GM12865 (cell line): ENCODE measurements around the gene SDK2.

Source experiments
- DNase-seq: peaks from one replicate; pipeline ENCODE4 v3.0.0; 2010; ENCODE audit warnings: low read depth
- H3K4me3 ChIP-seq: 2 replicates; pipeline ENCODE4 v1.5.1; 2011; ENCODE audit warnings: mild to moderate bottlenecking, low read depth, low read length, control low read depth
- TF ChIP-seq, protein P1 (sequence below): IDR thresholded peaks from 2 replicates; pipeline ENCODE4 v1.5.1; 2011; ENCODE audit warnings: low read length, control low read depth, low read depth, inconsistent platforms; ENCODE audit not compliant: insufficient read depth; ENCODE audit errors: missing control alignments

Gene SDK2

DNA sequence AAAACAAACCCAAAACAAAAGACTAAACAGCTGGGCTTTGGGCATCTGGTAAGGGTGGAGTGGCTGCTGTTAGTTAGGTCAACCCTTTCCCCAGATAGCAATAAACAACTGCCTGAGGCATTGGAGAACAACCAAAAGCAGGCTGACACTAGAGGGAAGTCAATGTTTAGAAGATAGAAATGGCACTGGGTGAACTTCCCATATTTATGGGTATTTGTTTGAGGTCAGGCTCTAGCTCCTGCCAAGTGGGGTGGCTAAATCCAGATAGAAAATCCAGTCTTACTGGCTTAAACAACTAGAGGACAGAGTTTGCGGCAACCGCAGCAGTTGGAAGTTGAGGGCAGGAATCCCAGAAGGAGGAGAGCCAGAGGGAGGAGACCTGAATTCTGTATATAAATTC, 79.4 kb downstream of the SDK2 start:
- TF ChIP-seq, protein P1, sequence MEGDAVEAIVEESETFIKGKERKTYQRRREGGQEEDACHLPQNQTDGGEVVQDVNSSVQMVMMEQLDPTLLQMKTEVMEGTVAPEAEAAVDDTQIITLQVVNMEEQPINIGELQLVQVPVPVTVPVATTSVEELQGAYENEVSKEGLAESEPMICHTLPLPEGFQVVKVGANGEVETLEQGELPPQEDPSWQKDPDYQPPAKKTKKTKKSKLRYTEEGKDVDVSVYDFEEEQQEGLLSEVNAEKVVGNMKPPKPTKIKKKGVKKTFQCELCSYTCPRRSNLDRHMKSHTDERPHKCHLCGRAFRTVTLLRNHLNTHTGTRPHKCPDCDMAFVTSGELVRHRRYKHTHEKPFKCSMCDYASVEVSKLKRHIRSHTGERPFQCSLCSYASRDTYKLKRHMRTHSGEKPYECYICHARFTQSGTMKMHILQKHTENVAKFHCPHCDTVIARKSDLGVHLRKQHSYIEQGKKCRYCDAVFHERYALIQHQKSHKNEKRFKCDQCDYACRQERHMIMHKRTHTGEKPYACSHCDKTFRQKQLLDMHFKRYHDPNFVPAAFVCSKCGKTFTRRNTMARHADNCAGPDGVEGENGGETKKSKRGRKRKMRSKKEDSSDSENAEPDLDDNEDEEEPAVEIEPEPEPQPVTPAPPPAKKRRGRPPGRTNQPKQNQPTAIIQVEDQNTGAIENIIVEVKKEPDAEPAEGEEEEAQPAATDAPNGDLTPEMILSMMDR, result no peak
- H3K4me3 ChIP-seq, result no peak overlapping the region
- no peak for DNase-seq

DNA sequence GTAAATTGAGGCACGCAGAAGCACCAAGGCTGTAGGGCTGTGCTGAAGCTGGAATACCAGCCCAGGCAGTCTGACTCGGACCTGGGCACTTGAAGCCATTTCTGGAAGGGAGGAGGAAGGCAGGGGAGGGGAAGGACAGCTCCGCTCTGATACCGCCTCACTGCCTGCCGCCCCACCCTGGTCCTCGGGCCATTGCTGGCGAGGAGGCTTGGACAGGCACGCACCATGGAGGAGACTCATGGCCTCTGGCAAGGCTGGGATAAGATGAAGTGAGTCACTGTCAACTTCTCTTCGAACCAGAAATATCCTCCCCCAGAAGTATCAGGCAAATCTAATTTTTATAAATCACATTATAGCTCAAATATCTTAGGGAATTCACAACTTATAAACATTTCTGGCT, 81.3 kb downstream of the SDK2 start:
- no peak overlapping the region for H3K4me3 ChIP-seq
- TF ChIP-seq, protein P1, result no peak
- no peak for DNase-seq

DNA sequence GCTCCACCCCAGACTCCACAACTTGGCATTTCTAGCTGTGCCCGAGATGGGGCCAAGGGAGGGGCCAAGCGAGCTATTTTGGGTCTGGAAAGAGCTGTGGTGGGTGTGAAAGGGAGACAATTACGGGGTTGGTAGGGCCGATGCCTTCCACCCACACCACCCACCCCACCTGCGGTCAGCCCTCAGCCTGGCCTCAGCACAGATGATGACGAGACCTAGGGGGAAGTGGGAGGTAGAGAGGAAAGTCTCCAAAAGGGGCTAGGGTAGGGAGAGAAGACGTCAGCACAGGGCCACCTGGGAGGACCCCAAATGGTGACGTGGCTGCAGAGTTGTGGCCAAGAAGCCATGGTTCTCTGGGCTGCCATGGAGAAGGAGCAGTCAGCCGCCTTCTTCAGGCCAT, 83.1 kb downstream of the SDK2 start:
- H3K4me3 ChIP-seq, result no peak overlapping the region
- DNase-seq, result no peak
- TF ChIP-seq, protein P1, result no peak

DNA sequence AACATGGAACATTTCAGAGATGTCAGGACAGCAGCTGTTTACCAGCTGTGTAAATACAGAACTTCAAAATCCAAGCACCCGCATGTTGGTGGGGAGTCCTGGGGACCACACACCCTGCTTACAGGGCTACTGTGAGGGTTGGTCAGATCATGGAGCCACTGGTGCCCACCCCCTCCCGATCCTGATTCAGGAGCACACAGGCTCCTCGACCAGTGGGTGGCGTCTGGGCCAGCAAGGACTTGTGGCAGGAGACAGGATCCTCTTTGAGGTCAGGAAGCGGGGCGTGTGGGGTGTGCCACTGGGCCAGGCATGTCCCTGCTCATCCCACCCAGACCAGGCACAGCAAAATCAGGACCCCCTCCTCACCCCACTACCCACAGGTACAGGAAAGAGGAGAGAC, 83.6 kb downstream of the SDK2 start:
- no peak for DNase-seq
- no peak overlapping the region for H3K4me3 ChIP-seq
- TF ChIP-seq, protein P1, result no peak

DNA sequence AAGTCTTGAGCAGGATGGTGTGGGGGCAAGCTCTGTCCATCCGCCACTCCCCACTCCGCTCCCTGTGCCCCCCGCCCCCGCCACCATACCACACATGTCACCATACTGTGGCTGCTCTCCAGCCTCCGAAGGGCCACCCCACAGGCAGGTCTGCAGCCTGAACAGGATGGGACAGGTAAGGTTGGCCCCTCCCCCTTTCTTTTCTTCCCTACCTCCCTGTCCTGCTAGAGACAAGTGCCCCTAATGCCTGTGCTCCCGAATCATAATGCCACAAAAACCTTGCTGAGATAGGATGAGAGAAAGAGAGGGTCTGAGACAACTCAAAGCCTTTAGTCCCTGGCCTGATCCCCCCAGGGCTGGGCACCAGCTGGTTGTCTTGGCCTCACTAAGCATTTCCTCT, 84.7 kb downstream of the SDK2 start:
- DNase-seq, result no peak
- TF ChIP-seq, protein P1, result no peak
- H3K4me3 ChIP-seq, result no peak overlapping the region

DNA sequence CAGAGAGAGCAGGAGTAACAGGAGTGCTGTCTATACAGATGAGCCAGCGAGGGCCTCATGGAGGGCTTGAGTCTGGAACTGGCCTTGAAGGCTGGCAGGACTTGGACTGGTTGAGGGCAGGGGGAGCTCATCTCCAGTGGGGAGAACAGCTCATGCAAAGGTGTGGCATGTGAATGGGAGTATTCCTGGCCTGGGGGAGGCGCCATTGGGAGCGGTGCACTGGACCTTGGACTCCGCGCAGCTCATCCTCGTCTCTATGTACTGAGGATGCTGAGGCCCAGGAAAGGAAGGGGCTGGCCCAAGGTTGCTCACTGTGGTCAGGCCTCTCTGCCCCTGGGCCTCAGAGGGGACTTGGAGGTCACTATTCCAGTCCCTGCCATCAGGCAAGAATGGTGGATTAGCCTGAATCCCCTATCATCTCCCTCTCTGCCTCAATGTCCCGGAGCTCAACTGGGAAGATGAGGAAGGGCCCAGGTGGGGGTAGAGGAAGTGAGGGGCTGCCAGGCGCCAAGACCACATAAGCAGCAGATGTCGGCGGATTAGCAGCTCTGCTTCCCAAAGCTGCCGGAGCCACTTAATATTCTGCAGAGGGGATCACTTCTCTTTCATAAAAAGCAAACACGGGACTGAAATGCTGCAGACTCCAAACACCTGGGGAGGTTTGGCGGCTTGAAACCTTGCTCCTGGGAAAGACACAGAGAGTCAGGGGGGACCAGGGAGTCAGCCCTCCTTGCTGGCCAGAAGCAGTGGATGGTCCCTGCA, 88.9 kb downstream of the SDK2 start:
- TF ChIP-seq, protein P1, result no peak
- DNase-seq, result no peak
- H3K4me3 ChIP-seq, result no peak overlapping the region

DNA sequence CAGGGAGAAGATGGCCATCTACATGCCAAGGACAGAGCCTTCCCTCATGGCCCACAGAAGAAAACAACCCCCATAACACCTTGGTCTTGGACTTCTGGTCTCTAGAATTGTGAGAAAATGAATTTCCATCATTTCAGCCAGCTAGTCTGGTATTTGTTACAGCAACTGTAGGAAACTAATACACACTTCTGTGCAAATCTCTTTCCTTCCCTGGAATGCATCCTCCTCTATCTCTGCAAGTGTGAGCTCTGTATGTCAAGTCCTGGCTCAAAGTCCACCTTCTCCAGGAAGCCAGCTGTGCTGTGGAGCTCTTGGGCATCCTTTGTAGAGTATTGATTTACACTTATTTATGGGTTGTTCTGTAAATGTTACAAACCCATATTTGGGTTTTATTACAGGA, 89.7 kb downstream of the SDK2 start:
- TF ChIP-seq, protein P1, result no peak
- no peak for DNase-seq
- H3K4me3 ChIP-seq, result no peak overlapping the region
